ENCODE results near the gene TTLL8.

TTLL8 gene

DNA sequence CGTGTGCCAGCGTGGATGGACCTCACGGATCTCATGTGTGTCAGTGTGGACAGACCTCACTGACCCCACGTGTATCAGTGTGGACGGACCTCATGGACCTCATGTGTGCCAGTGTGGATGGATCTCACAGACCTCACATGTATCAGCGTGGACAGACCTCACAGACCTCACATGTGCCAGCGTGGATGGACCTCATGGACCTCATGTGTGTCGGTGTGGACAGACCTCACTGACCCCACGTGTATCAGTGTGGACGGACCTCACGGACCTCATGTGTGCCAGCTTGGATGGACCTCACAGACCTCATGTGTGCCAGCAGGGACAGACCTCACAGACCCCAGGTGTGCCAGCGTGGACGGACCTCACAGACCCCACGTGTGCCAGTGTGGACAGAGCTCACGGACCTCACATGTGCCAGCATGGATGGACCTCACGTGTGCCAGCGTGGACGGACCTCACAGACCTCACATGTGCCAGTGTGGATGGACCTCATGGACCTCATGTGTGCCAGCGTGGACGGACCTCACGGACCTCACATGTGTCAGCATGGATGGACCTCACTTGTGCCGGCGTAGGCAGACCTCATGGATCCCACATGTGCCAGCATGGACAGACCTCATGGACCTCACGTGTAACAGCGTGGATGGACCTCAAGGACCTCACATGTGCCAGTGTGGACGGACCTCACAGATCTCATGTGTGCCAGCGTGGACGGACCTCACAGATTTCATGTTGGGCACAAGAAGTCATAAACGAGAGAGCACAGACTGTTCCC lies 18.2 kb downstream of the TTLL8 start:
- no peak for DNase-seq

DNA sequence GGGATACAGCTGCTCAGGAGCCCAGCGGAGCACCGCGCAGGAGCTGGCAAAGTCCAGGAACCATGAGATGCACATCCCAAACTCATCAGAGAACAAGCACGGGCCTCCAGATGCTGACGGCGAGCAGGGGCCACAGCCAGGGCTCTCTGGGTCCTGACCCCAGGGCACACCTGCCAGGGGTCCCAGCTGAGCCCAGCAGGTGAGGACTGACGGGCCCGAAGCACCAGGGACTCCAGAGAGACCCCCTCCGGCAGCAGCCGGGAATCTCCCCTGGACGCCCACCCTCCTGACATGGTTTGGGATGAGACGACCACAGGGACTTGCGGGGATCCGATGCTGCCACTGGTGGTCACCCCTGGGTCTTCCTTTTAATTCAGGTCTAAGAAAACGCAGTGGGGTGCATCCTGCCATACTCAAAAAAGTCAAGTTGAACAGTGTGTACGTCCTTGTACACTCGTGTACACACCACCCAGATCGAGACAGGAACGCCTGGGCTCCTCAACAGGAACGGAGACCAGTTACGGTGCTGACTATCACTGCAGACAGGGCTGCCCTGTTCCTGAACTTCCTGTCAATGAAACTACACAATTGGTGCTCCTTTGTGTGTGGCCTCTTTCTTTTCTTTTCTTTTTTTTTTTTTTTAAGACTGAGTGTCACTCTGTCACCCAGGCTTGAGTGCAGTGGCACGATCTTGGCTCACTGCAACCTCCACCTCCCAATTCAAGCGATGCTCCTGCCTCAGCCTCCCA lies 21.9 kb downstream of the TTLL8 start:
- no peak for DNase-seq

DNA sequence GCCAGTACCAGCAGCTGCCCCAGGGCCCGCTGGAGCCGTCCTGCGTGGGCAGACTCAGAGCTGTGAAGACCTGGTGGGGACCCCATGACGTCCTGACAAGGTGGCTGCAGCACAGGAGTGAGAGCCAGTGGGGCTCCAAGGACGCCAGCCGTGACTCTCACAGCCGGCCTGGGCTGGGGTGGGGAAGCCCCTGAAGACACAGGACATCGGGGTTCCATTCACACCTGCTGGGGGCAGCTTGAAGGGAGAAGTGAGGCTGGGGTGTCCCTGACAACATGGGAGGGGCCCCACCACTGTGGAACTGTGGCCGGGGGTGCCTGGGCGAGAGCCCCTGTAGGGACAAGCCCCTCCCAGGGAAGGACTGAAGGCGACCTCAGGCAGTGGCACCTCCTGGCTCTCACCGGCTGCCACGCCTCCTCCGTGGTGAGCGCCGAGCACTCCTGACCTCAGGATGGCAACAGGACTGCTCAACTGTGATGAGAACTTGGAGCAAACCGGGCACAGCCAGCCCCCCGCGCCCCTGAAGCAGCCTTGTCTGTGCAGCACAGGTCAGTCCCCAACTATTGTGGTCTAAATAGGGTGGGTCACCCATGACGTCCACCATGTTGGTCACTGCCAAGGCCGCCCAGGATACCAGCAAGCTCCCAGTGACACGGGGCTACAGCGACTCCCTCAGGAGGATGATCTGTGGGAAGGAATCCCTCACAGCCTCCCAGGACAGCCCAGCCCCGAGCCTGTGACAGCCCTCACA lies 22.8 kb downstream of the TTLL8 start:
- DNase-seq, result no peak

DNA sequence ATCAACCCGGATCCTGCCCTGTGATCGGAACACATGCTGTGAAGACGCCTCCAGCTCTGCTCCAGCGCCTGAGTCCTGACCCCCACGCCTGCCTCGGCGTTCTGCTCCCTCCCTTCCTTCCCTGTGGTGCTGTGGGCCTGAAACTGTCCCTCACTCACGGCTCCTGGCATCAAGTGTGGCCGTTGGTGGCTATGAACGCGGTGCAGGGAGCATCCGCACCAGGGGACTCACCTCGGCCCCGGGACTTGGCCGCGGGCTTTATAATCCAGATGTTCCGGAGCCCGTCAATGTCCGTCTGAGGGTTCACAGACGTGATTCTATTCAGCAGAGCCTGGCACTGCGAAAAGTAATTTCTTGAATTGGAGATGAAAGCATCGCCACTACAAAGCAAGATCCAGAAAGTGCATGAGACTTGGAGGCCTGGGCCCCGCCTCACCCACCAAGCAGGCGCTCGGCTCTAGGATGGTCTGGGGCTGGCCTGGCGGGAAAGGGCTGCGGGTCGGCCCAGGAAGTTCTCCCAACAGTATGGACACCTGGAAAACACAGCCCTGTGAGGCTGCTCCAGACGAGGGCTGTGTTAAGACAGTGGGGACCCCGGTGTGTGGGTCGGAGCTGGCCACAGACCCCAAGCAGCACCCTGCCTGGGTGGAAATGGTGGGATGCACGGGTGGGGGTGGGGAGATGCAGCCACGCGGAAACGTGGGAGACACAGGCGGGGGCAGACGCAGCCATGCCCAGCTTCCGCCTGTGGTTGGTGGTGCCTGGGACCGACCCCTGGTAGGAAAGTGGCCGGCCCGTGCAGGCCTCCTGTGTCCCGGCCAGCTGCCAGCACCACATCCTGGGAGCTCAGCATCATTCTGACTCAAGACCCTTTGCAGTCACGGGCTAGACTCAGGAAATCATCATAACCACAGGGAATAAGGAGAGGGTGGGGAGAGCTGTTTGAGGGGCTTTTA lies 23.7 kb downstream of the TTLL8 start:
- DNase-seq, result no peak

DNA sequence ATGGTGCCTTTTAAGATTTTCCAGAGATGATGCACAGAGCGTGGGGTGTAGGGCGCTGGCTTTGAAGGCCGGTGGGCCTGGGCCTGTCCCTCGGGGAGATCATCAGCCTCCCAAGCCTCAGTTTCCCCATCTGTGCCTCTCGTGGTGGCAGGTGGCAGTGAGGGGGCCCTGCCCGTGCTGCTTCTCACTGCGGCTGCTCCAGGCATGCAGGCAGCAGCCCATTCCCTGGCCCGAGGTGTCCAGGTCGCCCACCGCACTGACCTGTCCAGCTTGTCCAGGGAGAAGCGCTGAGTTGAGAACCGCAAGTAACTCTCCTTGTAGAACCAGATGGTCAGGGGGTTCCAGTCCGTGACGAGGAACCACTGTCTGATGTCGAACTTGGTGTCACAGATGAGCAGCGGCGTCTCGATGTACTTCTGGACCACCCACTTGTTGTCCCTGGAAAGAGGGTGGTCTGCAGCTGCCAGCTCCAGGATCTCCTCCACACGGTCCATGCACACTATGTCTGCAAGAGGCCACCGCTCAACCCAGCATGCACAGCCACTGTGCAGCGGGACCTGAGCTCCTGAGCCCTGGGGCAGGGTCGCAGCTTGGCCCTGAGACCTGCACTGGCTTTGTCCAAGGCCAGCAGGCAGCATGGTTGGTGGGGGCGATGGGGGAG lies 25.0 kb downstream of the TTLL8 start:
- DNase-seq, result no peak

DNA sequence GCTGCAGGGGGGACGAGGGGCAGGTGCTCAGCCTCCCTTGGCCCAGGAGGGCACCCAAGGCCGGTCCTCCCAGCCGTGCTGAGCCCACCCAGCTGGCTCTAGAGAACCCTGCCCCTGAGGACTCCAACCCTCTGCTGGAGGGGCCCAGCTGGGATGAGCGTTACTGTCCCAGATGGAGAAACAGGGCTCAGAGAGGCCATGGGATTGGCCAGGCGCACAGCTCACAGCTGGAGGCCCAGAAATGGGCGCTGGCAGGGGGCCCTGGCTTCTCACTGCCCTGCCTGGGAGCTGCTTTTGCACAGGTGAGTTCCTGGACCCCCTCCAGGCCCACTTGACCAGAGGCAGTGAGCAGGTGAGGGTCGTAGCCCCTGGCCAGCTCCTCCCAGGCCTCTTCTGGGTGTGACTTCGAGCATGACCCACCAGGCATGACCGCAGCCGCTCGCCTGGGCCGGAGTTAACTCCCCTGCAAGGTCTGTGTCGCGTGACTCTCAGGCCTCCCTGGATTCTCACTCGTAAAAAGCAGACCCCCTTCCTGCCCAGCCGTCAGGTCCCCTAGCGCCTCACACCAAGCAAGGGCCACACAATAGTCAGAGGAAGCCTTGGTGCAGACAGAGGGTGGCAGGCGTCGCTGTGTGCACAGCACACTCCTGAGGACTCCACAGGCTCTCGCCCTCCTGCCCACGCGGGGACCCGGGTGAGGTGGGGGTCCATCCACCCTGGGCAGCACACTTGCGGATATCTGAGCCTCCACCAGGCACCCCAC lies 25.8 kb downstream of the TTLL8 start:
- no peak for DNase-seq

DNA sequence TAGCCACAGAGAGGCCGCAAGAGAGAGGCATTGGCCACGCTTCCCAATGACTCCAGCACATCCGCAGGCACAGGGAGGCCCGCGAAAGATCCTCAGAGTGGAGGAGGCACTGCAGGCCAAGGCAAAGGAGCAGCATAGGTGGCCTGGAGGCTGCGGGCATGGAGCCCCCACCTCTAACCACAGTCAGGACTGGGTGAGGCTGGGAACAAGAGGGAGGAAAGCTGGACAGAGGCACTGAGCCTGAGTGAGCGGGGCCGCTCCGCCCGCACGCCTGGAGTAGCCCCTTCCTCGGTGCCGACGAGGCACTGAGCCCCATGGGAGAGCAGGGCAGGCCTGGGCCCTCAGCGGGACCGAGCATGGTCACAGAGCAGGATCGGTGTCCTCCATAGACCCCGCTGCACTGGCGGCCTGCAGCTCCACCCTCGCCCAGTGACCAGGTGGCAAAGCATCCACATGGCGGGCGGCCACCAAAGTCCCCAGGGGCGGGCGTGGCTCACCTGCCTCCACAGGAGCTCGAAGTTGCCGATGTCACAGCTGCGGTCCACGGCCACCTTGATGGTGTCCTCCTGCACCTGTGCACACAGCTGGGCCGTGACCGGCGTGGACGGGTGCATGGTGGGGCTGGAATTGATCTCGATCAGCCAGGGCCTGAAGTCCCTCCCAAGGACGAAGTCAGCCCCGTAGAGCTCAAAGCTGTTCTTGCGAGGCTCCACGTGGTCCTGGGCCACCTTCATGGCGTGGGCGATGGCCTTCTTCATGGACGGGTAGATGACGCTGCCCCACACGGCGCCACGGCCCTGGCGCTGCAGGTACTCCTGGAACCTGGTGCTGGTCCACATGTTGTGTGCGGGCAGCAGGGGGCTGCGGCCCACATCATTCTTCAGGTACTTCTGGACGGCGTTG lies 26.7 kb downstream of the TTLL8 start:
- no peak for DNase-seq

DNA sequence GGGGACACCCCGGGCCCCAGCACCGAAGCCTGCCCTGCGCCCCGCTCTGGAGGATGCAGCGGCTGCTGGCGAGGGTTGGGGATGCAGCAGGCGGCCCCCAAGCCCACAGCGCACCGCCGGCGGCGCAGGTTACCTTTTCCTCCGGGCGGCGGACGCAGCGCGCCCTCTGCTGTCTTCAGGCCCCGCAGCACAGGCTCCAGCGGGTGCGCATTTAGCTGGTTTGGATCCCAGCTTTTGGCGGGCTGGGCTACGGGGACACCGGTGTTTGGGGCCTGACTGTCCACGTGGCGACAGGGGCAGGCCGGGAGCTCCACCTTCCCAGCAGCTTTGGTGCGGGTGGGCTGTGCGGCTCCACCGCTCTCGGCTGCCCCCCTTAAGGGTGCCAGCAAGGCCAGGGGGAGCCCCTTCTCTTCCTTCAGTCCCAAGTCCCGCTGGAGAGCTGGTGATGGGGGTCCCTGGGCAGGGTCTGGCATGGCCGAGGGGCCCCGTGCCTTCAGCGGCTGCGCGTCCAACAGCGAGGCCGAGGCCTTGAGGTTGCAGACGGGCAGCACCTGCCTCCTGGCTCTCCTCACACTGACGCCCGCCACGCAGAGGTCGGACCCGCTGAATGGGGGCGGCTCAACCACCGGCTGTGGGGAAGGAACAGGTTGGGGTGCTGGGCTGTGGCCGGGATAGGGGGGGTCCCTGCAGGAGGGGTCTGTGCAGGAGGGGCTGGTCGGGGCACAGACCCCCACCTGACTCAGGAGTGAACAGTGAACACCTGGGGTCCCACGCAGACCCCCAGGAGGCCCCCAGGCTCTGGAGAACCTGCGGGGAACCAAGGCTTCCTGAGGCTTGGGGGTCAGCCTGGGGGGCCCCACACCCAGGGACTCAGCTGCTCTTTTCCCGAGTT lies 27.6 kb downstream of the TTLL8 start:
- DNase-seq, result peak; percentile 80

DNA sequence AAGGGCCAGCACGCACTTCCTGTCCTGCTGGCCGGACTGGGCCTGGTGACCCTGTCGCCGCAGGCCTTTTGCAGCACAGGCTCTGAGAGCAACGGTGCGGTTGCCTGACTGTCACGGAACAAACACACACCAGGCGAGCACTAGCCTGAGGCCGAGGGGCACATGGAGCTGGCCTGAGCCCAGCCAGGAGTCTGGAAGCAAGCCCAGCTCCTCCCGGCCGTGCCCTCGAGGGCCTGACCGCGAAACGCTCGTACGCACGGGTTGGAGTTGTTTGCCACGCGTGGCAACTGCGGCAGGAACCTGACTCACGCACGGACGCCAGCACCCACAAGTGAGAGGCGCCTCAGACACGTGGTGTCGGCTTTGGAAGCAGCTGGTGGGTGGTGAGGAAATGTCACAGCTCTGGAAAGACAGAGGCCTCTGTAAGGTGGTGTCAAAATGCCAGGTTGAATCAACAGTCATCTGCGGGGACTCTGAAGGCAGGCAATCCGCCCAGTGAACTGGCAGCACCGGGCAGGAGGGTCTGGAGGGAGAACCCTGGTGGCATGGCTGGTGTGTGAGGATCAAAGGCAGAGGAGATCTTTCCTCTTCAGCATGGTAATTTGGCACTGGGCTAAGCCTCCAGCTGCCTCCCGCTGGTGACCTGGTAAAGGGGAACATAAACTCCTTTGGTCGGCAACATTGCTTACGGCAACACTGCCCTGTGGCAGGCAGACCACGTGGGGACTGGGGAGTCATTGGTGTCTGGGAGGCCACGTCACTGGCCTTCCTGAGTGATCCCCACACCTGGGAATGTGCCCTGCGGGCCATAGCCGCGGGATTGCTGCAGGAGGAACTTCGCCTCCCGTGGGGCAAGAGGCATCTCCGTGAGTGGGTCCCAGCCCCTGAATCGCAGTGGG lies 30.2 kb downstream of the TTLL8 start:
- DNase-seq, result no peak

DNA sequence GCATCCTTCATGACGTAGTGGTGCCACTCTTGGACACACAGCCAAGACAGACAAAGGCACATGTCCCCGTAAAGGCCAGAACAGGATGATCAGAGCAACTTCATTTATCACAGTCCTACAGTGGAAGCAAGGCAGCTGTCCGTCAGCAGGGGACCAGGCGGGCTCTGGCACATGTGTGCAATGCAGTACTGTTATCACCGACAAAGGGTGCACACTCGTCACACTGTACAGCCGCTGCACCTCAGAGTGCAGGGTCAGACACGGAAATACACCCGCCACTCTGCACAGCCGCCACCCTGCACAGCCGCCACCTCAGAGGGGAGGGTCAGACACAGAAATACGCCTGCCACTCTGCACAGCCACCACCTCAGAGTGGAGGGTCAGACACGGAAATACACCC lies 32.1 kb downstream of the TTLL8 start:
- no peak for DNase-seq

DNA sequence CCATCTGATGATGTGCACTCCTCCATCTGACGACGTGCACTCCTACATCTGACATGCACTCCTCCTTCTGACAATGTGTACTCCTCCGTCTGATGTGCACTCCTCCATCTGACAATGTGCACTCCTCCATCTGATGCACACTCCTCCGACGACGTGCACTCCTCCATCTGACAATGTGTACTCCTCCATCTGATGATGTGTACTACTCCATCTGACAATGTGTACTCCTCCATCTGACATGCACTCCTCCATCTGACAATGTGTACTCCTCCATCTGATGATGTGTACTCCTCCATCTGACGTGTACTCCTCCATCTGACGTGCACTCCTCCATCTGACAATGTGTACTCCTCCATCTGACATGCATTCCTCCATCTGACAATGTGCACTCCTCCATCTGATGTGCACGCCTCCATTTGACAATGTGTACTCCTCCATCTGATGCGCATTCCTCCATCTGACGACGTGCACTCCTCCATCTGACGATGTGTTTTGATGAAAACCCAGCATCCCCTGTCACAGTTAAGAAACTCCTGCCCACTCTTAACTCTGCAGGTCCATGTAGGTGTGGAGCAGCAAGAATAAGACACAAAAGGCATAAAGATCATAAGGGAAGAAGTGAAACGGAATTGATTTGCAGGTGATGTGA lies 35.8 kb downstream of the TTLL8 start:
- no peak for DNase-seq

DNA sequence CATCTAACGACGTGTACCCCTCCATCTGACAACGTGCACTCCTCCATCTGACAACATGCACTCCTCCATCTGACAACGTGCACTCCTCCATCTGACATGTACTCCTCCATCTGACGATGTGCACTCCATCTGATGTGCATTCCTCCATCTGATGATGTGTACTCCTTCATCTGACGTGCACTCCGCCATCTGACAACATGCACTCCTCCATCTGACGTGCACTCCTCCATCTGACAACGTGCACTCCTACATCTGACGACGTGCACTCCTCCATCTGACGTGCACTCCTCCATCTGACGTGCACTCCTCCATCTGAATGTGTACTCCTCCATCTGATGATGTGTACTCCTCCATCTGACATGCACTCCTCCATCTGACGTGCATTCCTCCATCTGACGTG lies 37.5 kb downstream of the TTLL8 start:
- no peak for DNase-seq

DNA sequence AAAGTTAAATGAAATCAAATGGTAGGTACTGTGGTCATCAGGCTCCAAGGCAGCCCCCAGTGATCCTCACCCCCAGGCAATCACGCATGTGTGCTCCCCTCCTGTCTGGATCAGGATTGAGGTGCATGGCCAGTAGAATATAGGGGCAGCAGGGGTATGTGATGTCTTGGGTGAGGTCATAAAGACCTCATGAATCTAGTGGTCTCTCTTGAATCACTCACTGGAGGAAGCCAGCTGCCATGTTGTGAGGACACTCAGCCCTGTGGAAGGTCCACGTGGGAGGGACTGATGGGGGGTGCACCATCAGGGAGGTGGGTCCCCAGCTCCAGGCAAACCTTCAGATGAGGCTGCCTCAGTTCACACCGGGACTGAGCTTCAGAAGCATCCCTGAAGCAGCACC lies 38.8 kb downstream of the TTLL8 start:
- DNase-seq, result no peak

DNA sequence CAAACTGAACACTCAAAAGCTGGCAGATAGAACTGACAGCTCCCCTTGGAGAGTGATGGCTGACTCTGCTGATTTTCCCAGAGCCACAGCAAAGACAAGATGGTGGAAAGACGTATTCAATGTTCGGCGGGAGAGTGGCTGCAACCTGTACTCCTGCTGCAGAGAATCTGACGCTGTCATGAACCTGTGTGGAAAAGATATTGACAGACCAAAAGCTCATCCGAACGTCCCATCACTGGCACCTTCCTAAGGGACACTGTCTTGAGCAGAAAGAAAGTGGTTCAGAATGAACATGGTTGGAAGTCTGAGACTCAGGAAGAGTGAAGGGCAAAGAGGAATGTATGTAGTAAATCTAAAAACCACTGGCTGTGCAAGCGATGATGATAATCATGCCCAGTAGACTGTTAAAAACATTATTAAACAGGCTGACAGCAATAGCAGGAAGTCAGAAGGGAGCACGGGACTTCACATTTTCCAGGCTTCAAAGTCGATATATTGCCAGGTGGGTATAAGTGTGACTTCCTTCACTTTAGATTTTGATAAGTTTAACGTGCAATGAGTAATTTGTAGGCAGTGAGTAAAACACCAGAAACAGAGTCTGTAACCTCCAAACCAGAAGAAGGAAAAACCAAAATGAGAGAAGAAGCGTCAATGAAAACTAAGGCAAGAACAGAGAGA lies 39.4 kb downstream of the TTLL8 start:
- DNase-seq, result no peak

DNA sequence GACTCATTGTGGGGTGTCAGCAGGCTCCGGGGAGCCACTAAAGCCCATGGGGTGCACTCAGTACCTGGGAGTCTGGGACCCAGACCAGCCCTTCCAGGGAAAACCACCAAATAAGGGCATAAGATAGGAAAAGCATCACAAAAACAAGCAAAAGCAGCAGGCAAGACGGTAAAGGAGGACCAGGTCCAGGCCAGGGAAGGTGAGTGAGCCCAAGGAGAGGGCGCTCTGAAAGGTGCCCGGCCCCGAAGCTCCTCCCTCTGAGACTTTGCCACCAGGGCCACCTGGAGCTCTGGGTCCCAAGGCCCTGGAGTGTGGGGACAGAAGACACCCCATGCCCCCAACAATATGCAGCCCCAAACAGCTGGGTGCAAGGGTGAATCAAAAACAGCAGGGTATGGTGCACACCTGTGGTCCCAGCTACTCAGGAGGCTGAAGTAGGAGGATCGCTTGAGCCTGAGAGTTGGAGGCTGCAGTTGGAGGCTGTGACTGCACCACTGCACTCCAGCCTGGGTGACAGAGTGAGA lies 40.3 kb downstream of the TTLL8 start:
- DNase-seq, result no peak

DNA sequence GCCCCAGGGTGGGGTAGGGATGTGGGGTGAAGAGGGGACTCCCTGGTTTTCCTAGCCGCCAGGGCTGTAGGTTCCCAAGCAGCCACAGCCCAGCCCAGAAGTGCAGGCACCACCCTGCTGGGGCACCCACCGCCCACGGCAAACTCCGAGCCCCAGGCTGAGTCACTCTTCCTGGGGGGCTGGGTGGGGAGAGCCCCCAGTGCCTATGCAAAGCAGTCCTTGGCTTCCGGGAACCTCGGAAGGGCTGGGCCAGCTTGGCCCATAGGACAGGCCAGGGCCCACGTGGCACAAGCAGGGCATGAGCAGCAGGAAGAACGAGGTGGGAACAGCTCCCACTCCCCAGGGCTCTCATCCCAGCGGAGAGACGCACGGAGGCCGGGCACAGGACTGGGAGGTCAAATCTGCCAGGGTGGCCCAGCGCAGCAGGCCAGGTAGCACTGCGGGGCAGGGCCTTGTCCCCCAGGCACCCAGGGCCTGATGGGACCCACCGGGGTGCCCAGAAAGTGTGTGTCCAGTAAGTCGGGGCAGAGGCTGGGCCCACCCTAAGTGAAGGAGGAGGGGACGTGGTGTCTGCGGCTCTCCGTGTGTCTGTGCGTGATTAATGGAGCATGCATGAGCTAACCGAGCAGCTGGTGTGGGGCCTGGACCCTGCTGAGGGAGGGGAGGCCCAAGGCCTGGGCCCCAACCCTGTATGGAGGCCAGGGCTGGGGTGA lies 41.0 kb downstream of the TTLL8 start:
- no peak for DNase-seq
